ENCODE results near the gene TOMT. TPM values are rescaled to one million over a fixed set of nuclear protein-coding genes. Genes with fewer than 3 reads are reported as not detected.

Gene TOMT
- total and polyA plus RNA-seq, 2 donors (not counting 1 experiment from before 2014, with no cell fraction given), result not detected

DNA sequence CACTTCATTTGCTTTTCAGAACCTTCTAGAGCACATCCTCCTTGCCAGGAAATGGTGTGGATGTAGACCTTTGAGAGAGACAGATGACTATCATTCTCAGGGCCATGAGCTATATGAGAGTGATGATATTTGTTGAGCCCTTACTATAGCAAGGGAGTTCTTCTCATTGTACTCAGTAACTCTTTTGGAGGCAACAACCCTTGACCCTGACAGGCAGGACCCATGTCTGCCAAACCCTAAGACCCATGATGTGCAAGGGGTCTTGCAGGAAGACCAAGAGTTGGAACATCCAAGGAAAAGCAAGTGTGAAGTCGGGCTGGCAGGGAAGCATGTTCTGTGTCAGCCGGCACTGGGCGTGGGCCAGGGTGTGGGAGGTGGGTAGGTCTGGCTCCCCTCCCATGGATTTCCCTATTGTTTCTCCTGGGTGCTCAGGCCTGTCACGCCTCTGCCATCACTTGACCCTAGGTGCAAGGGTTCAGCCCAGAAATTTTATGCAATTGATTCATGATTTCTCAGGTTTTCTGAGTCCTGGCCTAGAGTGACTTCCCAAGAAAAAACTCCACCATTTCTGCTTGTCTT lies 31.0 kb downstream of the TOMT start:
- H3K4me3 Mint-ChIP-seq, result no peak overlapping the region
- no peak overlapping the region for H3K9ac ChIP-seq (ENCODE audit: low read length)
- ATAC-seq (ENCODE audit: low read depth) (no peak), DNase-seq (no peak)
- no peaks in the 10 kb centered on the region for H4K20me1 ChIP-seq (ENCODE audit: control insufficient read depth, insufficient read depth, low read length, poor library complexity, severe bottlenecking)
- intact Hi-C loops (cut with micrococcal nuclease), result no loop called here
- TF ChIP-seq, protein P1, sequence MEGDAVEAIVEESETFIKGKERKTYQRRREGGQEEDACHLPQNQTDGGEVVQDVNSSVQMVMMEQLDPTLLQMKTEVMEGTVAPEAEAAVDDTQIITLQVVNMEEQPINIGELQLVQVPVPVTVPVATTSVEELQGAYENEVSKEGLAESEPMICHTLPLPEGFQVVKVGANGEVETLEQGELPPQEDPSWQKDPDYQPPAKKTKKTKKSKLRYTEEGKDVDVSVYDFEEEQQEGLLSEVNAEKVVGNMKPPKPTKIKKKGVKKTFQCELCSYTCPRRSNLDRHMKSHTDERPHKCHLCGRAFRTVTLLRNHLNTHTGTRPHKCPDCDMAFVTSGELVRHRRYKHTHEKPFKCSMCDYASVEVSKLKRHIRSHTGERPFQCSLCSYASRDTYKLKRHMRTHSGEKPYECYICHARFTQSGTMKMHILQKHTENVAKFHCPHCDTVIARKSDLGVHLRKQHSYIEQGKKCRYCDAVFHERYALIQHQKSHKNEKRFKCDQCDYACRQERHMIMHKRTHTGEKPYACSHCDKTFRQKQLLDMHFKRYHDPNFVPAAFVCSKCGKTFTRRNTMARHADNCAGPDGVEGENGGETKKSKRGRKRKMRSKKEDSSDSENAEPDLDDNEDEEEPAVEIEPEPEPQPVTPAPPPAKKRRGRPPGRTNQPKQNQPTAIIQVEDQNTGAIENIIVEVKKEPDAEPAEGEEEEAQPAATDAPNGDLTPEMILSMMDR (IDR thresholded peaks at IDR 0.05), result no peak
- TF ChIP-seq EZH2 (IDR thresholded peaks at IDR 0.05; ENCODE audit: borderline replicate concordance, insufficient read depth, low read depth, low read length, poor library complexity, severe bottlenecking), result no peak
- no peak overlapping the region for H3K27ac ChIP-seq (ENCODE audit: low read length in 2 of 2)
- H3K4me2 ChIP-seq (replicated peaks; ENCODE audit: low read depth, low read length, poor library complexity, severe bottlenecking), result no peak overlapping the region
- peaks cover 0 to 5% (median 4%) of the 10 kb centered on the region in 4 experiments for H3K27me3 ChIP-seq (replicated peaks in 1 of 4; ENCODE audit: control extremely low read depth in 1 of 4, control insufficient read depth in 3 of 4, insufficient read depth in 4 of 4, low read length in 3 of 4)
- ChIA-PET CTCF (interaction anchor here (1.1 kb wide), 1 partner anchor 112 kb away, joined by 3 read pairs; no protein-coding TSS in a partner anchor), POLR2A (no interaction called here)
- H3K9me3 ChIP-seq (ENCODE audit: control extremely low read depth in 1 of 3, control insufficient read depth in 2 of 3, insufficient read depth in 1 of 3, low read length in 2 of 3), result no peaks in the 10 kb centered on the region
- H3K4me3 ChIP-seq (ENCODE audit: control extremely low read depth in 1 of 5, extremely low read depth in 1 of 5, insufficient read depth in 1 of 5, low read depth in 2 of 5, low read length in 4 of 5), result no peak overlapping the region
- H3K4me1 ChIP-seq (ENCODE audit: control insufficient read depth in 2 of 2, insufficient read depth in 2 of 2, low read length in 2 of 2), result no peaks in the 10 kb centered on the region
- H3K79me2 ChIP-seq (ENCODE audit: control insufficient read depth, insufficient read depth, low read length), result no peaks in the 10 kb centered on the region
- no peaks in the 10 kb centered on the region for H3K36me3 ChIP-seq (replicated peaks in 1 of 2; ENCODE audit: control extremely low read depth in 1 of 2, control insufficient read depth in 1 of 2, extremely low read depth in 1 of 2, insufficient read depth in 2 of 2, low read length in 1 of 2)
- 93% methylated on average over 4 of the region's 4 CpGs for WGBS (ENCODE audit: insufficient coverage)
- H3K9me3 Mint-ChIP-seq (ENCODE audit: insufficient read depth), result no peaks in the 10 kb centered on the region
- H3K4me1 Mint-ChIP-seq, result no peaks in the 10 kb centered on the region
- H2AFZ ChIP-seq (ENCODE audit: insufficient read depth, low read depth, low read length, poor library complexity, severe bottlenecking), result no peak overlapping the region
- H3K27me3 Mint-ChIP-seq, result peaks cover 22% of the 10 kb centered on the region
- no peak overlapping the region for H3K27ac Mint-ChIP-seq

- H3K27me3 Mint-ChIP-seq, result peaks cover 22% of the 10 kb centered on the region
- Histone ChIP-seq H3K27me3 (replicated peaks in 1 of 4; ENCODE audit: control extremely low read depth in 1 of 4, control insufficient read depth in 3 of 4, insufficient read depth in 4 of 4, low read length in 3 of 4) (peaks cover 0 to 3% (median 0%) of the 10 kb centered on the region in 4 experiments), H3K9me3 (ENCODE audit: control extremely low read depth in 1 of 3, control insufficient read depth in 2 of 3, insufficient read depth in 1 of 3, low read length in 2 of 3) (no peaks in the 10 kb centered on the region), H3K27ac (ENCODE audit: low read length in 2 of 2) (no peak overlapping the region), H3K36me3 (replicated peaks in 1 of 2; ENCODE audit: control extremely low read depth in 1 of 2, control insufficient read depth in 1 of 2, extremely low read depth in 1 of 2, insufficient read depth in 2 of 2, low read length in 1 of 2) (no peaks in the 10 kb centered on the region), H3K4me3 (ENCODE audit: control extremely low read depth in 1 of 5, extremely low read depth in 1 of 5, insufficient read depth in 1 of 5, low read depth in 2 of 5, low read length in 4 of 5) (no peak overlapping the region), H2AFZ (ENCODE audit: insufficient read depth, low read depth, low read length, poor library complexity, severe bottlenecking) (no peak overlapping the region), H4K20me1 (ENCODE audit: control insufficient read depth, insufficient read depth, low read length, poor library complexity, severe bottlenecking) (no peaks in the 10 kb centered on the region), H3K4me2 (replicated peaks; ENCODE audit: low read depth, low read length, poor library complexity, severe bottlenecking) (no peak overlapping the region), H3K9ac (ENCODE audit: low read length) (no peak overlapping the region), H3K79me2 (ENCODE audit: control insufficient read depth, insufficient read depth, low read length) (no peaks in the 10 kb centered on the region), H3K4me1 (ENCODE audit: control insufficient read depth in 2 of 2, insufficient read depth in 2 of 2, low read length in 2 of 2) (no peaks in the 10 kb centered on the region)
- no peak for DNase-seq
- WGBS (ENCODE audit: insufficient coverage), result 88% methylated on average over 8 of the region's 12 CpGs
- CTCF ChIA-PET, result interaction anchor here (1.2 to 4.1 kb wide), 2 partner anchors 42 to 114 kb away, joined by 4 to 28 read pairs; no protein-coding TSS in a partner anchor
- intact Hi-C loops (cut with micrococcal nuclease), result no loop called here
- no peak for ATAC-seq (ENCODE audit: low read depth)
- H3K4me1 Mint-ChIP-seq, result no peaks in the 10 kb centered on the region
- no peak overlapping the region for H3K4me3 Mint-ChIP-seq
- no peaks in the 10 kb centered on the region for H3K9me3 Mint-ChIP-seq (ENCODE audit: insufficient read depth)
- POLR2A ChIA-PET, result no interaction called here
- no peak overlapping the region for H3K27ac Mint-ChIP-seq
- TF ChIP-seq EZH2 (IDR thresholded peaks at IDR 0.05; ENCODE audit: borderline replicate concordance, insufficient read depth, low read depth, low read length, poor library complexity, severe bottlenecking), result no peak
- TF ChIP-seq, protein P1 (IDR thresholded peaks at IDR 0.05), result no peak
Measured at GRCh38 chr11:72138821-72139390, 33.2 kb downstream of the TOMT start.
